AG08396 (cell line): ENCODE results near the gene YIPF7.
A peak's percentile ranks its signal among the peaks of the same experiment; 100 is the strongest.

Experiments used
- DNase-seq: peaks from one replicate; pipeline ENCODE4 v3.0.0; 2012; ENCODE audit warnings: low spot score, mixed read lengths

Gene YIPF7

GRCh38 chr4:44651425-44651824 is at the start of gene YIPF7:
Gene YIPF7, minus strand, starts transcription at chr4:44651625. Its CDS starts 1,525 bp downstream, at chr4:44650100.
- no peak for DNase-seq

DNA sequence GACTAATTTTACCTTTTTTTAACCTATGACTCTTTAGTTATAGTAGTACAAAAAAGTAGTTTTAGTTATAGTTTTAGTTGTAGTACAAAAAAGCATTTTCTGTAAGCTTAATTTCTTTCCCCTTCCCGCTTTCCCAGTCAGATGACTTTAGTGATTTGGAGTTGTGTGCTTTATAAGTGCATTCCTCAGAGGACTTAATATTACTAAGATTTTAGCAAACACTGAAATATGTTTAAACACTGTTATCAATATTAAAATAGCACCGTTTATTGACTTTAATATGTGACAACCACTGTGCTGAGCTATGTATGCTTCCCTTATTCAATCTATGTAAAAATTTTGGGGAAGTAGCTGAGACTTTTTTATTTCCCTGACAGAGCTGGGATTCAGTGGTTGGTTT is 49.6 kb upstream of the YIPF7 start:
- DNase-seq = no peak

- no peak for DNase-seq
These were observed 49.0 kb upstream of the YIPF7 start for GRCh38 chr4:44700427-44700826.

DNA sequence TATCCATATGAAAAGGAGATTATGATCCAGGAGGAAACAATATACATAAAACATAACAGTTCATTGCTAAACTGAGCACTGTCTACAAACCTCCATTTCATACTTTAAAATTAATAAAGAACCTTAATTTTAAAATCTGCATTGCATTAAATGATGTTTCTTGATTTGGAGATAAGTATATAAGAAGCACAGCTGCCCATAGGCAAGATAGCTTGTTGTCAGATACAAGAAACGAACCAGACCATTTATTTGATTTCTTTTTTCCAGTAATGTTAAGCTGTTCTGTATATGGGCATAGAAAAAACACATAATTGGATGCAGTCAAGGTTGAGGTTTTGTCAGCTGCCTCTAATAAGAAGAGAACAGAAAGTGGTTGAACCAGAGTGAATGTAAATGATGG is 33.2 kb upstream of the YIPF7 start:
- DNase-seq = no peak

- DNase-seq = no peak
These were observed 27.6 kb upstream of the YIPF7 start for GRCh38 chr4:44679060-44679459.

DNA sequence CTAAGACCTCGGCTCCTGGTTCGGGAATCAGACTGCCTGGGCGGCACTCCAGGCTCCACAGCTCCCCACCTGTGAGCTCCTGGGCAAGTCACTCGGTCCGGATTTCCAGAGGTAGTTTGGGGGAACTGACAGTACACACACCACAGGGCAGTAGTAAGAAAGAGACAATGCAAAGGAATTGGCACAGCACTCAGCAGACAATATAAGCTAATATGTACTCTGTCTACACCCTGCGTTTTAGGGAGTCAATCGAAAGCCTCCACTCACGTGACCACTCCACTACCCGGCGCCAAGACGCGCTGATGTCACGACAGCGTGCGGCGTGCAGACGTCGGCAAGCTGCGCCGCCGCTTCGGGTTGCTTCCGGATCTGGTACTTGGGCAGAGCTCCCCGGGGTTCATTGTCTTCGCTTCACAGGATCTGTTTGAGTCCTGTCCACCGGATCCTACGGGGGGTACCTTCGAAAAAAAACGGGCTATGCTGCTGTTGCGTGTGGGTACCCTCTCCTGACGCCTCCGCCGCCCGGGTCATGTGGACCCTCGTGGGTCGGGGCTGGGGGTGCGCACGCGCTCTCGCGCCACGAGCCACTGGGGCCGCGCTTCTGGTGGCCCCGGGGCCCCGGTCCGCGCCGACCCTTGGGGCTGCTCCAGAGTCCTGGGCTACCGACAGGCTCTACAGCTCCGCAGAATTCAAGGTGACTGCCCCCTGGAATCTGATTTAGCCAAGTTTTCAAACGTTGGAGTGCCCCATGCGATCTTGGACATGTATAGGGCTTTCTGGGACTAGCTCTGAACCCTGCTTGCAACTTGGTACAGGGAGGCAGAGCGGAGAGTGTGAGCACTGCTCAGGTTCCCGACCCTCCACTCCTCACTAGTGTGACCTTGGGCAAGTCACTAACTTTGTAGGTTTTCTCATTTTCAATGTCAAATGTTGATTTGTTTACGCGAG is 26.9 kb upstream of the YIPF7 start, which contains the start of gene GUF1:
GUF1 (plus strand) TSS at position 327 of the 948 bp plus-strand sequence; CDS start at position 530, 203 bp downstream.
- DNase-seq = peak; percentile 92

DNA sequence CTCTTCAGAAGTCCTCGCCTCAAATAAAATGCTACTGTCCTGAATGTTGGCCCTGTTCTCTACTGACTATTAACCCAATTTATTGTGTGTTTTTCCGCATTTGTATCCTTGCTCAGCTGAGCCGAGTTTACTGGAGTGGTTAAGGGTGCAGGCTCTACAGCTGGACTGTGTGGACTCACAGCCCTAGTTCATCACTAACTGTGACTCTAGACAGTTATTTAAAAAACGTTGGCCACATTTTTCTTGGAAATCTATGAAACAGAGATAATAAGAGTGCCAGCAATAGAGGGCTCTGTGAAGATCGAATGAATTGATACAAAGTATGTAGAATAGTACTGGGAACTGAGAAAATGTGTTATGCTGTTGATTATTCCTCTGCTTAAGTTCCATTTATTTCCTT is 23.9 kb upstream of the YIPF7 start:
- no peak for DNase-seq

GRCh38 chr4:44674471-44674870 is 23.0 kb upstream of the YIPF7 start:
- no peak for DNase-seq

GRCh38 chr4:44671636-44672035 is 20.2 kb upstream of the YIPF7 start:
- no peak for DNase-seq

GRCh38 chr4:44670506-44671199 is 19.2 kb upstream of the YIPF7 start:
- no peak for DNase-seq

DNA sequence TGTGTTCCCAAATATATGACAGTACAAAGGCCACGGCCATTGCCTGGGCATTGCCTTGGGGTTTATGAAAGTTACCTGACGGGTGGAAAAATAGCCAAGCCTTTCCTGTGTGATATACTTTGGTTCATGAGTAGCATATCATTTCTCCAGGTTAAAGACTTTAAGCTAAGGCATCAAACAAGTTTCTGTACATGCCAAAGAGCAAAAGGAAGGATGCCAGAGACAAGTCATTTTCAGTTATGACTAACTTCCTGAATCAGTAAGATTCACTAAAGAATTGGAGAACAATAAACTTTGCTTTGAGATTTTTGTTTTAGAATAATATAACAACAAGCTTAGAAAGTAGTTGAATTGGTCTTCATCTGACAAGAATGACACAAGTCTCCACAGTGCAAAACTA is 17.1 kb upstream of the YIPF7 start:
- DNase-seq = no peak

- no peak for DNase-seq
These were observed 12.3 kb upstream of the YIPF7 start for GRCh38 chr4:44663539-44664263.

GRCh38 chr4:44662623-44663005 is 11.2 kb upstream of the YIPF7 start:
- no peak for DNase-seq

- DNase-seq = no peak
These were observed 10.7 kb upstream of the YIPF7 start for GRCh38 chr4:44661940-44662622.

DNA sequence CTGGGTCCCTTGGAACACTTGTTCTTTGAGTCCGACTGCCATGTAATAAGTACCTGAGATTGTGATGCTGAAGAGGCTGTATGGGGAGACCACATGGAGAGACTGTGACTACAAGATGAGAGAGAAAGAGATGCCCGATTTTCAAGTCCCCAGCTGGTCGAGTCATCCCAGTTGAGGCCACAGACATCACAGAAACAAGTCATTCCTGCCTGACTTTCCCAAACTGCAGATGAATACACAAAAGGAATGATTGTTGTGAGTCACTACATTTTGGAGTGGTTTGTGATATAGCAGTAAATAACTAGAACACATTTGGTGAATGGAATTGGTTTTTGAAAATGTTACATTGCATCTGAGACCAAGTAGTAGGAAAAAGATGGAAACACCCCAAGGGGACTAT is 9.0 kb upstream of the YIPF7 start:
- no peak for DNase-seq

DNA sequence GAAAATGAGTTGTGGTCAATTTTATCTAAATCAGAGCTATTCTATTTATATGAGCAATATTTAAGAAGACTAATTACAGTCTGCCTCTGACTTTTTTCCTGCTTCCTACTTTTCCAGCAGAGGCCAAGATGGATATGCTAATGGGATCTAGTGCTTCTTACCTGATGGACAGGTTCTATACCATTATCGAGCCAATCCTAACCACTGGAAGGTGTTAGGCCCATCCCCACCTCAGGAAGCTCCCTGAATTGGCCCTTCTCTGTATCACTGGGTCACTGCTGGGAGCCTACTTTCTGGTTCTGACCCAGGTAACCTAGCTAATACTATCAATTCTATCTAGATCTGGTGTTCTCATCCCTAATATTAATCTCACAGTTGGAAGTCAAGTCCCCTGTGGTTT is 577 bp upstream of the YIPF7 start:
- DNase-seq = no peak

- no peak for DNase-seq
These were observed 5.3 kb downstream of the YIPF7 start for GRCh38 chr4:44646151-44646550.

DNA sequence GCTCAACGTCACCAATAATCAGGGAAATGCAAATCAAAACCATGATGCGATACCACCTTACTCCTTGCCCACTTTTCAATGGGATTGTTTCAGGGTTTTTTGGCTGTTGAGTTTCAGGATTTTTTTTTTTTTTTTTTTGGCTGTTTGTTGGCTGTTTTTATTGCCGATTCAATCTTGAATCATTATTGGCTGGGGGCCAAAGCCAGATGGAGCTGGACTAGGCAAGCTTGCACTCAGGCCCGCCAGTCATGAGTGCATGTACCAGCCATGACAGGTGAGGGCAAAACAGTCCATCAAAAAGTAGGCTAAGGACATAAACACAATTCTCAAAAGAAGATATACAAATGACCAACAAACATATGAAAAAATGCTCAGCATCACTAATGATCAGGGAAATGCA is 13.3 kb downstream of the YIPF7 start:
- DNase-seq = no peak

GRCh38 chr4:44632733-44633132 is 18.7 kb downstream of the YIPF7 start:
- no peak for DNase-seq

DNA sequence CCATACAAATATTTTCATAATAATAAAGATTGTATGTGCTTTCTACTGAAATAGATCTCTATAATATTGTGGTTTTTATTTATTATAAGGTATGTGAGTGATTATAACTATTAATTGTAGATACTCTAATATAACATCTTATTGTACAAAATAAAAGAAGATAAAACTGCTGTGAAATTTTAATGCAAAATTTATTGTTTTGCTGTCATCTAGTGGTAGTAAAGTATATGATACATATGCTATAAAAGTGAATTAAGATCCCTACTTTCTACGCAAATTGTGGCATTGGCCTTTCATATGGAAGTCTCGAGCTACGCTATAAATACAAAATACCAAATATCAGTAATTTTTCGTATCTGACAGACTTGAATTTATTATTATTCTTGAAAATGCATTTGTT is 19.3 kb downstream of the YIPF7 start:
- no peak for DNase-seq

DNA sequence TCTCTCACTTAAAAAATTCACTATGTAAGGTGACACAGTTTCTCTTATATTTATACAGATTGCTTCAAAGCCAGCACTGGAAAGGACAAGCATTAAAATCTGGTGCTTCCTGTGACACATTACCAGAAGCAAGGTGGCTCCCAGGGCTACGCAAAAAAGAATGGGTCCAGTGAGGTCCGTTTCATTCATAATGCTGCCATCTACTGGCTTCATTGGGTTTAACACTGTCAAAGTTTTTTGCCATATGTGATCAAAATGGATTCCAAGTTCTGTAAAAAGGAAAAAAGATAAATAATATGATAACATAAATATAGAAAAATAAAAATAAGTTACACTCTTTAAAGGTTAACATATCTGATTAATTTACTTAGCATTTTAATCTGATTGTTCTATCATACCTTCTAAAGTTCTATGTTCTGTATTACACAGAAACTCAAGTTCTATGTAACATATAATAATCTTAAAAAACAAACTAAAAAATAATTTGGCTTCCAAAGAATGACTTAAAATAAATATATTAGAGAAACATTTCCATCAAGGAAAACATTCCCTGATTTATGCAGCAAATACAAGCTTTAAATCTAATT is 22.1 kb downstream of the YIPF7 start:
- peak; percentile 43 for DNase-seq

DNA sequence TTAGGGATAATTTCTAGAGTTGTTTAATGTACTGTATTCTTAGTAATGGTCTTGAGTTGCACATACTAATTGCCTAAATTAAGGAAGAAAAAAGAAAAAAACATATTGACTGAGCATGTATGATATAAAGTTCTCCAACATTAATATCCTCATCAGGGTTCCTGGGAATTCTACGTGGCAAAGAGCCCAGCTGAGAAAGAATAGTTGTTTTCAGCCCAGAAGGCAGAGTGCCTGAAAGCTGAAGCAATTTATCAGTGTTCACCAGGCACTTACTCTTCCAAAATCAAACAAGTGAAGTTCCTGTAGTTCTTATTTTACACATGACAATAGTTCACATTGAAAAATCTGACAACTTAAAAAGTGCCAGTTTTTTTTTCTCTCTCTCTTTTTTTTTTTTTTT is 27.7 kb downstream of the YIPF7 start:
- no peak for DNase-seq
